OCI-LY1 (cell line): Measurements from ENCODE around the gene POLR3A.

ENCODE experiments used
- H2AFZ ChIP-seq: fragments of 200-600 bp; sonication (generic), shearing (Covaris generic); 2 replicates; pipeline ENCODE4 v1.6.0; 2014; ENCODE audit warnings: antibody characterized with exemption, mild to moderate bottlenecking, low read length
- H3F3A ChIP-seq: fragments of 200-600 bp; sonication (generic), shearing (Covaris generic); 2 replicates; pipeline ENCODE4 v1.6.0; 2014; ENCODE audit warnings: mild to moderate bottlenecking, antibody characterized with exemption, low read length, moderate library complexity; ENCODE audit not compliant: insufficient read depth
- H3K27ac ChIP-seq: fragments of 200-600 bp; sonication (generic); 2 replicates; pipeline ENCODE4 v1.5.1; 2014; ENCODE audit warnings: low read length, mixed run types, mild to moderate bottlenecking, low read depth; ENCODE audit not compliant: poor library complexity, severe bottlenecking
- H3K27me3 ChIP-seq: fragments of 200-600 bp; sonication (generic); 2 replicates; pipeline ENCODE4 v1.6.0; 2014; ENCODE audit warnings: antibody characterized with exemption, mild to moderate bottlenecking, low read length, moderate library complexity; ENCODE audit not compliant: insufficient read depth
- H3K36me3 ChIP-seq: fragments of 200-600 bp; sonication (generic); 2 replicates; pipeline ENCODE4 v1.6.1; 2014; ENCODE audit warnings: mild to moderate bottlenecking, antibody characterized with exemption, low read length, moderate library complexity, mixed read lengths; ENCODE audit not compliant: insufficient read depth
- H3K4me1 ChIP-seq: fragments of 200-600 bp; sonication (generic); 2 replicates; pipeline ENCODE4 v1.5.1; 2014; ENCODE audit warnings: mild to moderate bottlenecking, low read length, moderate library complexity; ENCODE audit not compliant: insufficient read depth, severe bottlenecking
- H3K4me2 ChIP-seq: fragments of 200-600 bp; sonication (generic), shearing (Covaris generic); 2 replicates; pipeline ENCODE4 v1.6.1; 2014; ENCODE audit warnings: low read length
- H3K4me3 ChIP-seq: fragments of 200-600 bp; sonication (generic); 2 replicates; pipeline ENCODE4 v1.5.1; 2014; ENCODE audit warnings: low read length, low read depth, mild to moderate bottlenecking, mixed read lengths; ENCODE audit not compliant: poor library complexity, severe bottlenecking
- H3K79me2 ChIP-seq: fragments of 200-600 bp; shearing (Covaris generic); 2 replicates; pipeline ENCODE4 v1.6.1; 2016; ENCODE audit warnings: mixed run types, low read length, mixed read lengths; ENCODE audit not compliant: insufficient read depth
- H3K9ac ChIP-seq: fragments of 200-600 bp; sonication (generic), shearing (Covaris generic); 2 replicates; pipeline ENCODE4 v1.6.1; 2014; ENCODE audit warnings: mild to moderate bottlenecking, low read length, mixed read lengths
- H3K9me2 ChIP-seq: fragments of 200-600 bp; sonication (generic), shearing (Covaris generic); 2 replicates; pipeline ENCODE4 v1.6.1; 2014; ENCODE audit warnings: low read depth, mild to moderate bottlenecking, low read length, mixed read lengths
- H3K9me3 ChIP-seq: fragments of 200-600 bp; shearing (Covaris generic); 2 replicates; pipeline ENCODE4 v1.6.1; 2014; ENCODE audit warnings: low read length, mixed read lengths
- H4K20me1 ChIP-seq: fragments of 200-600 bp; sonication (generic), shearing (Covaris generic); 2 replicates; pipeline ENCODE4 v1.6.0; 2016; ENCODE audit warnings: mild to moderate bottlenecking, low read length; ENCODE audit not compliant: insufficient read depth
- EZH2 ChIP-seq: fragments of 200-600 bp; sonication (generic), shearing (Covaris generic); IDR thresholded peaks from 2 replicates; pipeline ENCODE4 v1.8.0; 2017; ENCODE audit warnings: borderline replicate concordance, mixed run types, mild to moderate bottlenecking, antibody characterized with exemption, low read length, moderate library complexity, mixed read lengths
- TF ChIP-seq, protein P1 (sequence below): fragments of 200-600 bp; sonication (generic), shearing (Covaris generic); IDR thresholded peaks from 2 replicates; pipeline ENCODE4 v1.5.1; 2017; ENCODE audit warnings: mild to moderate bottlenecking, antibody characterized with exemption, low read length, moderate library complexity, mixed read lengths

POLR3A gene

DNA sequence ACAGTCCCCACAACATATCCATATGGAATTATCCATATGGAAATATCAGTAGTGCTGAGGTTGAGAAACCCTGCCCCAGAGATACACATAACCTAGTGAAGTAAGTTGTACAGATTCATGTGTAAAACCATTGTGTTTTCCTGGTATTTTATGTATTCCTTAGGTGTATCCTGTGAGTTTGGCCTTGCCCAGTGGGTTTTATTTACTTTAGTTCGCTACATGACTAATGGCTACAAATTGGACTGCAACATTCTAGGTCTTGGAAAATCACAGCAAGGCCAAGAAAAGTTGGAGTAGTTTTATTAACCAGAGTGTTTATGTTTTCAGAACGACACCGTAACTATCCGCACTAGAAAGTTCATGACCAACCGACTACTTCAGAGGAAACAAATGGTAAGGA lies 5.7 kb upstream of the POLR3A start:
- no peaks in the 10 kb centered on the region; the same call in 1 of the 2 replicates for H3F3A ChIP-seq
- H3K4me3 ChIP-seq = peak overlapping the region; percentile 89
- H4K20me1 ChIP-seq = peaks cover 2% of the 10 kb centered on the region; the same call in 1 of the 2 replicates
- H3K4me1 ChIP-seq = peaks cover 35% of the 10 kb centered on the region
- peak overlapping the region; percentile 82 for H3K9ac ChIP-seq
- no peak overlapping the region for H3K27ac ChIP-seq
- no peaks in the 10 kb centered on the region for H3K27me3 ChIP-seq
- H2AFZ ChIP-seq = no peak overlapping the region
- H3K36me3 ChIP-seq = peaks cover 59% of the 10 kb centered on the region
- no peaks in the 10 kb centered on the region for H3K9me2 ChIP-seq
- H3K79me2 ChIP-seq = peaks cover 20% of the 10 kb centered on the region
- H3K9me3 ChIP-seq = no peaks in the 10 kb centered on the region
- H3K4me2 ChIP-seq = peak overlapping the region; percentile 69
- TF ChIP-seq, protein P1, sequence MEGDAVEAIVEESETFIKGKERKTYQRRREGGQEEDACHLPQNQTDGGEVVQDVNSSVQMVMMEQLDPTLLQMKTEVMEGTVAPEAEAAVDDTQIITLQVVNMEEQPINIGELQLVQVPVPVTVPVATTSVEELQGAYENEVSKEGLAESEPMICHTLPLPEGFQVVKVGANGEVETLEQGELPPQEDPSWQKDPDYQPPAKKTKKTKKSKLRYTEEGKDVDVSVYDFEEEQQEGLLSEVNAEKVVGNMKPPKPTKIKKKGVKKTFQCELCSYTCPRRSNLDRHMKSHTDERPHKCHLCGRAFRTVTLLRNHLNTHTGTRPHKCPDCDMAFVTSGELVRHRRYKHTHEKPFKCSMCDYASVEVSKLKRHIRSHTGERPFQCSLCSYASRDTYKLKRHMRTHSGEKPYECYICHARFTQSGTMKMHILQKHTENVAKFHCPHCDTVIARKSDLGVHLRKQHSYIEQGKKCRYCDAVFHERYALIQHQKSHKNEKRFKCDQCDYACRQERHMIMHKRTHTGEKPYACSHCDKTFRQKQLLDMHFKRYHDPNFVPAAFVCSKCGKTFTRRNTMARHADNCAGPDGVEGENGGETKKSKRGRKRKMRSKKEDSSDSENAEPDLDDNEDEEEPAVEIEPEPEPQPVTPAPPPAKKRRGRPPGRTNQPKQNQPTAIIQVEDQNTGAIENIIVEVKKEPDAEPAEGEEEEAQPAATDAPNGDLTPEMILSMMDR = no peak

DNA sequence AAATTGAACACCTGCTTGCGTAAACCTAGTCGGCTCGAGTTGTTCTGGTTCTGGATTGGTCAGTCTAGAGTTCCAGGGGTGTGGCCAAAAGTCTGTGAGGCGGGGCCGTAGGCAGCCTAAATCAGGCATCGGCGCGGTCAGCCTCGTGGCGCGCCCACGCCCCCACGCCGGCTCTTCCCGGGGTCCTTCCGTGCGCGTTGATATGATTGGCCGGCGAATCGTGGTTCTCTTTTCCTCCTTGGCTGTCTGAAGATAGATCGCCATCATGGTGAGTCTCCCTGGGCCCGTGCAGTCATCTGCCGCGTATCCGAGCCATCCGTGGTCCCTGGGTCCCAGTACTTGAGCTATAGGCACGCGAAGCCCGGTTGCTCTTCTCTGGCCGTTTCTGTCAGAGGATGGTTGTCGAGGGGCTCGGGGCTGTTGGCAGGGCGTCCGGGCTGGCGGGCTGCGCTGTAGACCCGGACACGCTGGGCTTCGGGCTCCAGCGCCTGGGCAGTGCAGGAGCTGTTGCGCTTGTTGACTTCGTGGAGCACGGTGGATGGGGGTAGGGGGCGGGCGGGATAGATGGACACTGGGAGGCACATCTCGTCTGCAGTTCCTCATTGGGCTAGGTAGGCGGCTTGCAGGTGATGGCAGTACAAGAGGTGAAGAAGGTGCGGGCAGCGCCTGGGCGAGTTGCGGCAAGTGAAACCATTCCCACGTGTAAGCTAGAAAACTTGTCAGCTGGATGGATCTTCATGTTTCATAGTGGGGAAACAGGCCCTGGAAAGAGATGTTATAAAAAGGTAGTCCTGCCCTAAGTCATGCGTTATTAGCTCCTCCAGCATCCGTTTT lies 4.5 kb upstream of the POLR3A start, which contains the start of gene RPS24:
Gene RPS24, plus strand, starts transcription at position 227 of the 834 bp plus-strand sequence. Its CDS starts 39 bp downstream, at position 266.
- H3K36me3 ChIP-seq = peaks cover 47% of the 10 kb centered on the region
- H3K4me1 ChIP-seq = peaks cover 39% of the 10 kb centered on the region
- peak within 1 kb of the TSS; percentile 89 for H3K4me3 ChIP-seq
- peak within 1 kb of the TSS; percentile 54; the same call in 1 of the 2 replicates for H2AFZ ChIP-seq
- peak within 1 kb of the TSS; percentile 31 for H3K27ac ChIP-seq
- peaks cover 20% of the 10 kb centered on the region for H3K79me2 ChIP-seq
- peak within 1 kb of the TSS; percentile 69 for H3K4me2 ChIP-seq
- TF ChIP-seq, protein P1 = no peak
- TF ChIP-seq EZH2 = no peak
- H3K9me3 ChIP-seq = no peaks in the 10 kb centered on the region
- no peaks in the 10 kb centered on the region for H3F3A ChIP-seq
- H3K9me2 ChIP-seq = no peaks in the 10 kb centered on the region
- no peaks in the 10 kb centered on the region for H4K20me1 ChIP-seq
- peak within 1 kb of the TSS; percentile 82 for H3K9ac ChIP-seq
- H3K27me3 ChIP-seq = no peaks in the 10 kb centered on the region

DNA sequence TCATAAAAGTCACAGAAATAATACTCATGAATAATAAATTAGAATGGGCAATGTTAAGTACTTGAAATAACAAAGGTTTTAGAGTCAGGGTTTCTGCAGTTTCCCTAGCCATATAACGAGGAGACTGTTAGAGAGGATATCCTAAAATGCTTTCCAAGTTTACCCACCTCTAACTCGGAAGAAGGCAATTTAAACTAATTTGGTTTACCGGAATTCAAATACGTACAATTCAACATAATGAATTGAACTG lies 4.0 kb upstream of the POLR3A start:
- TF ChIP-seq, protein P1 = no peak
- no peak for TF ChIP-seq EZH2
- H3K27me3 ChIP-seq = no peaks in the 10 kb centered on the region
- H3F3A ChIP-seq = no peaks in the 10 kb centered on the region
- H3K4me3 ChIP-seq = peak overlapping the region; percentile 89
- H3K4me1 ChIP-seq = peaks cover 42% of the 10 kb centered on the region
- no peaks in the 10 kb centered on the region for H3K9me2 ChIP-seq
- peaks cover 42% of the 10 kb centered on the region for H3K36me3 ChIP-seq
- peak overlapping the region; percentile 54; the same call in 1 of the 2 replicates for H2AFZ ChIP-seq
- no peak overlapping the region for H3K27ac ChIP-seq
- H4K20me1 ChIP-seq = no peaks in the 10 kb centered on the region
- no peaks in the 10 kb centered on the region for H3K9me3 ChIP-seq
- peaks cover 20% of the 10 kb centered on the region for H3K79me2 ChIP-seq
- H3K4me2 ChIP-seq = peak overlapping the region; percentile 58
- peak overlapping the region; percentile 35; the same call in 1 of the 2 replicates for H3K9ac ChIP-seq
